WI38 (cell line): ENCODE data around the gene PPIC.

Experiments
- H3K4me3 ChIP-seq: 2 replicates; pipeline ENCODE4 v1.5.1; 2011; ENCODE audit warnings: low read depth, mild to moderate bottlenecking, control low read depth, low read length
- TF ChIP-seq, protein P1 (sequence below): IDR thresholded peaks from 2 replicates; pipeline ENCODE4 v1.5.1; 2012; ENCODE audit warnings: low read depth, mild to moderate bottlenecking, control low read depth, low read length

The PPIC gene

DNA sequence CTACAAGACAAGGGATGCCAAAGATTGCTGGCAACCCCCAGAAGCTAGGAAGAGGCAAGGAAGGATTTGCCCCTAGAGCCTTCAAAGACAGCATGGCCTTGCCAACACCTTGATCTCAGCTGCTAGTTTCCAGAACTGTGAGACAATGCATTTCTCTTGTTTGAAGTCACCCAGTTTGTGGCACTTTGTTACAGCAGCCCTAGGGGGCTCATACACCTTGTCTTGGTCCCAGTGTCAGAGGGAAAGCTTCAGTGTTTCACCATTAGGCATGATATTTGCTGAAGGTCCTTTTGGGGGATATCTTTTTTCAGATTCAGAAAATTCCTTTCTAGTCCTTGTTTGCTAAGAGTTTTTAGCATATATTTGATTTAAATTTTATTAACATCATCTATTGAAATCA lies 3.1 kb upstream of the PPIC start:
- TF ChIP-seq, protein P1, sequence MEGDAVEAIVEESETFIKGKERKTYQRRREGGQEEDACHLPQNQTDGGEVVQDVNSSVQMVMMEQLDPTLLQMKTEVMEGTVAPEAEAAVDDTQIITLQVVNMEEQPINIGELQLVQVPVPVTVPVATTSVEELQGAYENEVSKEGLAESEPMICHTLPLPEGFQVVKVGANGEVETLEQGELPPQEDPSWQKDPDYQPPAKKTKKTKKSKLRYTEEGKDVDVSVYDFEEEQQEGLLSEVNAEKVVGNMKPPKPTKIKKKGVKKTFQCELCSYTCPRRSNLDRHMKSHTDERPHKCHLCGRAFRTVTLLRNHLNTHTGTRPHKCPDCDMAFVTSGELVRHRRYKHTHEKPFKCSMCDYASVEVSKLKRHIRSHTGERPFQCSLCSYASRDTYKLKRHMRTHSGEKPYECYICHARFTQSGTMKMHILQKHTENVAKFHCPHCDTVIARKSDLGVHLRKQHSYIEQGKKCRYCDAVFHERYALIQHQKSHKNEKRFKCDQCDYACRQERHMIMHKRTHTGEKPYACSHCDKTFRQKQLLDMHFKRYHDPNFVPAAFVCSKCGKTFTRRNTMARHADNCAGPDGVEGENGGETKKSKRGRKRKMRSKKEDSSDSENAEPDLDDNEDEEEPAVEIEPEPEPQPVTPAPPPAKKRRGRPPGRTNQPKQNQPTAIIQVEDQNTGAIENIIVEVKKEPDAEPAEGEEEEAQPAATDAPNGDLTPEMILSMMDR, result no peak
- no peak overlapping the region for H3K4me3 ChIP-seq

DNA sequence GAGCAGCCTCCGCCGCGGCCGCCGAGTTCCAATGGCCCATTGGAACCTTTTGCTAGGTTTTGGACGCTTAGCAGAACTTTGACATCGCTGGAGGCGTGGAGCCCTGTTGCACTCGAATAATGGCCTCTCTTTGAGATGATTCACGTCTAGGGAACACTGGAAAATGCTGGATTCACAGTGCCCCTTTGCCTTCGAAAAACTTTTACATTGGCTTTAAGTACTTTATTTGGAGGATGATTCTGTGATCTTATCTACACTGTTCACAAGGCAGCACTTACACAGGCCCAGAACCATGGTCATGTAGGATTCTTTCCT lies 536 bp upstream of the PPIC start:
- TF ChIP-seq, protein P1, result no peak
- H3K4me3 ChIP-seq, result peak overlapping the region; percentile 83

DNA sequence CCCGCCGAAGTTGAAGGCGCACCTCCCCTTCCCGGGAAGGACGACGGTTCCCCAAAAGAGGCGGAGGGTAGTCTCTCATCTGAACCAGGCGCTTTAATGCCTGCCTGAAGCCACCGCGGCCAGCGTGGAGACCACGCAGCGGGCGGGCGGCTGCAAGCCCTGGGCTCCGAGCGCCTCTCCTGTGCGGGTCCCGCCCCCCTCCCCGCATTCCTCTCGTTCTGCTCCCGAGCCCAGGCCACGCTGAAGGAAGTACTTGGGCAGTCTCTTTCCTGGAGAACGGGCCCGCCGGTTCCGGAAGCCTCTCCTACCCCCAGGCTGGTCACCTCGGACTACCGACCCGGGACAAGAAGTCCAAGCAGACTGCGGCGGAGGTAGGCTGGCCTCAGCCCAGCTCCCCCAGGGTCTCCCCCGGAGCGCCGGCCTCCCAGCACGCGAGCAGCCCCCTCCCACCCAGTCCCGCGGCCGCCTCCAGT lies 571 bp downstream of the PPIC start:
- TF ChIP-seq, protein P1, result no peak
- H3K4me3 ChIP-seq, result peak overlapping the region; percentile 83

DNA sequence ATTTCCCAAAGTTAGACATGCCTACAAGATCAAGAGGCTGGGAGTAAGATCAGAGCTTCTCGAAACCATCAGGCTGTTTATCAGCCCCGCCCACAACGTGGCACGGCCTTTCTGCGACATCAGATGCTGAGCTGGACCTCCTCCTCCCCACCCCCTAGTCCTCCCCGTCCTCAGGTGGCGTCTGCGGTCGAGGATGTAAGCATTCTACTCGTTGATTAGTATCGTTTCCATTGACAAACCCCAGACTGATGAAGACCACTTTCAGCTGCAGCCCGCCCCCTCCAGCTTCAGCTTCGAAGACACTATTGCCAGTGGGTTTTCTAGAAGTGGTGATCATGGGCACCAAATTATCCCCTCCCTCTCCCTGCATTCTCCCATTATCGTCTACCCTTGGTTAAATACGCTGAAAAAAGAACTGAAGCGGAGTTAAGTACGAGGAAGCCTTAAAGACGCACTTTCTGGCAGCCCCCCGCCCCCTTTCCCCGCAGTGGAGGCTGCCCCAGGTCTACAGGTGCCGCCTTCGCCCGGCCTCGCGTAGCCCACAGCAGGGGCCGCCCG lies 1.1 kb downstream of the PPIC start:
- TF ChIP-seq, protein P1, result no peak
- H3K4me3 ChIP-seq, result peak overlapping the region; percentile 83

DNA sequence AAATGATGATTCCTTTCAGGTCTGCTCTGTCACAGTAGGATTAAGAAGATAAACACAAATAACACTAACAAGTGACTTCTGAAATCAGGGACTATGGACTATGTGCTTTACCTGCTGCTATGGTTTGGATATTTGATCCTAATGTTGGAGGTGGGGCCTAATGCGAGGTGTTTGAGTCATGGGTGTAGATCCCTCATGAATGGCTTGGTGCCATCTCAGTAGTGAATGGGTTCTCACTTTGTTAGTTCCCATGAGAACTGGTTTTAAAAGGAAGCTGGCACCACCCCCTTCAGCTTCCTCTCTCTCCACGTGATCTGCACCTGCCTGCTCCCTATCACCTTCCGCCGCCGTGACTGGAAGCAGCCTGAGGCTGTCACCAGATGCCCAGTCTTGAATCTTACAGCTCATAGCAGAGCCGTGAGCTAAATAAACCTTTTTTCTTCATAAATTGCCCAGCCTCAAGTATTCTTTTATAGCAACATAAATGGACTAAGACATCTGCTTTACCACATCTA lies 3.3 kb downstream of the PPIC start:
- TF ChIP-seq, protein P1, result no peak
- no peak overlapping the region for H3K4me3 ChIP-seq

DNA sequence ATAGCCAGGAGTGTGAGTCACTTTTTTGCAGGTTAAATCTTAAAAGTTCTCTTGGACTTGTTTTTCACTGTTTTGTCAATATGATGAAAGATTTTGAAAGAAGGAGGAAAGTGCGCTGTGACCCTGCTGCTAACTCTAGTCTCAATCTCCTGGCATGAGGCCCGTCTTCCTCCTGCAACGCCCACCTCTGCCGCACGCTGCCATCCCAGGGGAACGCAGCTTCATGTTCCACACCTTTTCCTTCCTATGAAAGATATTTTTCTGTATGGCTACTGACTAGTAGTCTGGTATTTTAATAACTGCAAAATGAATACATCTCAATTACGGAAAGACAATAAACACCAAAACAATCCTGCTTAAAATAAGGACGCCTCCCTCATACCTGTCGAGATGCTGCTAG lies 8.3 kb downstream of the PPIC start:
- no peak overlapping the region for H3K4me3 ChIP-seq
- TF ChIP-seq, protein P1, result no peak

DNA sequence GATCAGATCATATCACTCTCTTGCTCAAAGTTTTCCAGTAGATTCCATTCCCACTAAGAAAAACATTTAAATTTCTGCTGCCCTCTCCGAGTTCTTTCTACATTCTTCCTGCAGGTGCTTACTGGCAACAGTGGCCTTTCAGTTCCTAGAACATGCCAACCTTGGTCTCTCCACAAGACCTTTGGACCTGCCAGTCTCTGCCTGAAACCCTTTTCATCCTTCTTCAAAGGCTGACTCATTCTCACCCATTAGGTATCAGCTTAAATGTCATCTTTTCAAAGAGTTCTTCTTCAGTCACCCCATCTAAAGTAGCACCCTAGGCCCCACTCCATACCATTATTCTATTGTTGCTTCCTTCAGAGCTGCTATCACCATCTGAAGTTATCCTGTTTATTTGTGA lies 21.8 kb downstream of the PPIC start:
- TF ChIP-seq, protein P1, result no peak

More for the DNA sequence above, 21.8 kb downstream of the PPIC start:
- no peak overlapping the region for H3K4me3 ChIP-seq
